ENCODE data around the gene LRRC32. TPM values are rescaled to one million over a fixed set of nuclear protein-coding genes. Genes with fewer than 3 reads are reported as not detected.

LRRC32 gene
- total and polyA plus RNA-seq, 10 of the 15 experiments (the other 5 are each of a cell fraction or from before 2014, with no cell fraction given) = 0.56 to 20.8 (median 7.4) TPM

DNA sequence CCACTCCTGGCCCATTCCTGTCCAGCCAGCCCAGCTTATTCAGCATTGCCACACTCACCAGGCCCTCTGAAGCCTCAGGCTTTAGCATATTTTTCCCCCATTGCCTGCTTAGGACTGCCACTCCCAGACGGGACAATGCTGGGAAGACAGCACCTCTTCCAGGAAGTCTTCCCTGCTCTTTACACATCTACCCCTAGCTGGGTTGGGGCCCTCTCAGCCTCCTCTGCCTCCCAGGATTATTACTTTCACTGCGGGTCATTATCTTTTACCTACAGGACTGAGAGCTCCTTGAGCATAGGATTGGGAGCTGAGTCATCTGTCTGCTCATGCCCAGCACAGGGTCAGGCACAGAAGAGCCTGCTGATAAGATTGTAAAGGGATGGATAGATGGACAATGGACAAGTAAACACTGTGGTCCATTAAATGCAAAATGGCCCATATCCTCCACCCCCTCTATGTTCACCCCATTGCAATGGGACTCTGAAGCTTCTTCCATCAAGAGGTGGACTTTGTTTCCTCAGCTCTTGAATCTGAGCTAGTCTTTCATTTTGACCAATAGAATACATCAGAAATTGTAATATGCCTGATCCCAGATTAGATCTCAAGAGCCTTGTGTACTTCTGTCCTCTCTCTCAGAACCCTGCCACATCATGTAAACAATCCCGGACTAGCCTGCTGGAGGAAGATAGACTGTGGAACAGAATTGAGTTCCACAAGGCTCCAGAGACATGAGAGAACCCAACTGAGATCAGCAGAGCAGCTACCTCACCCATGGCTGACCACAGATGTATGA is 32.0 kb upstream of the LRRC32 start:
- POLR2A ChIA-PET = interaction anchor here (0.8 kb wide), 1 partner anchor 150 kb away, joined by 3 read pairs; no protein-coding TSS in a partner anchor
- no peak overlapping the region for H2AFZ ChIP-seq (ENCODE audit: control insufficient read depth, low read depth, low read length)
- no peaks in the 10 kb centered on the region for H3K27me3 ChIP-seq (replicated peaks in 1 of 2; ENCODE audit: control insufficient read depth in 2 of 2, insufficient read depth in 2 of 2, low read length in 1 of 2)
- no peaks in the 10 kb centered on the region for H3K79me2 ChIP-seq (ENCODE audit: control insufficient read depth, insufficient read depth, low read length)
- TF ChIP-seq, protein P1, sequence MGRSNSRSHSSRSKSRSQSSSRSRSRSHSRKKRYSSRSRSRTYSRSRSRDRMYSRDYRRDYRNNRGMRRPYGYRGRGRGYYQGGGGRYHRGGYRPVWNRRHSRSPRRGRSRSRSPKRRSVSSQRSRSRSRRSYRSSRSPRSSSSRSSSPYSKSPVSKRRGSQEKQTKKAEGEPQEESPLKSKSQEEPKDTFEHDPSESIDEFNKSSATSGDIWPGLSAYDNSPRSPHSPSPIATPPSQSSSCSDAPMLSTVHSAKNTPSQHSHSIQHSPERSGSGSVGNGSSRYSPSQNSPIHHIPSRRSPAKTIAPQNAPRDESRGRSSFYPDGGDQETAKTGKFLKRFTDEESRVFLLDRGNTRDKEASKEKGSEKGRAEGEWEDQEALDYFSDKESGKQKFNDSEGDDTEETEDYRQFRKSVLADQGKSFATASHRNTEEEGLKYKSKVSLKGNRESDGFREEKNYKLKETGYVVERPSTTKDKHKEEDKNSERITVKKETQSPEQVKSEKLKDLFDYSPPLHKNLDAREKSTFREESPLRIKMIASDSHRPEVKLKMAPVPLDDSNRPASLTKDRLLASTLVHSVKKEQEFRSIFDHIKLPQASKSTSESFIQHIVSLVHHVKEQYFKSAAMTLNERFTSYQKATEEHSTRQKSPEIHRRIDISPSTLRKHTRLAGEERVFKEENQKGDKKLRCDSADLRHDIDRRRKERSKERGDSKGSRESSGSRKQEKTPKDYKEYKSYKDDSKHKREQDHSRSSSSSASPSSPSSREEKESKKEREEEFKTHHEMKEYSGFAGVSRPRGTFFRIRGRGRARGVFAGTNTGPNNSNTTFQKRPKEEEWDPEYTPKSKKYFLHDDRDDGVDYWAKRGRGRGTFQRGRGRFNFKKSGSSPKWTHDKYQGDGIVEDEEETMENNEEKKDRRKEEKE (IDR thresholded peaks at IDR 0.05) = no peak
- TF ChIP-seq, protein P2, sequence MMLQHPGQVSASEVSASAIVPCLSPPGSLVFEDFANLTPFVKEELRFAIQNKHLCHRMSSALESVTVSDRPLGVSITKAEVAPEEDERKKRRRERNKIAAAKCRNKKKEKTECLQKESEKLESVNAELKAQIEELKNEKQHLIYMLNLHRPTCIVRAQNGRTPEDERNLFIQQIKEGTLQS (IDR thresholded peaks at IDR 0.05; ENCODE audit: borderline replicate concordance, extremely low read depth, low read depth, low read length) = no peak
- TF ChIP-seq, protein P3, sequence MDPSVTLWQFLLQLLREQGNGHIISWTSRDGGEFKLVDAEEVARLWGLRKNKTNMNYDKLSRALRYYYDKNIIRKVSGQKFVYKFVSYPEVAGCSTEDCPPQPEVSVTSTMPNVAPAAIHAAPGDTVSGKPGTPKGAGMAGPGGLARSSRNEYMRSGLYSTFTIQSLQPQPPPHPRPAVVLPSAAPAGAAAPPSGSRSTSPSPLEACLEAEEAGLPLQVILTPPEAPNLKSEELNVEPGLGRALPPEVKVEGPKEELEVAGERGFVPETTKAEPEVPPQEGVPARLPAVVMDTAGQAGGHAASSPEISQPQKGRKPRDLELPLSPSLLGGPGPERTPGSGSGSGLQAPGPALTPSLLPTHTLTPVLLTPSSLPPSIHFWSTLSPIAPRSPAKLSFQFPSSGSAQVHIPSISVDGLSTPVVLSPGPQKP (IDR thresholded peaks at IDR 0.05; ENCODE audit: low read depth, low read length) = no peak
- no peak for TF ChIP-seq EP300 (IDR thresholded peaks at IDR 0.05; ENCODE audit: borderline replicate concordance in 1 of 2, control insufficient read depth in 1 of 2, low read depth in 2 of 2, low read length in 2 of 2)
- FAIRE-seq (no peak), DNase-seq (ENCODE audit: low read depth, low spot score) (no peak), ATAC-seq (no peak)
- H4K20me1 ChIP-seq (ENCODE audit: control insufficient read depth, insufficient read depth) = no peaks in the 10 kb centered on the region
- WGBS (ENCODE audit: insufficient coverage, insufficient replicate concordance, low lambda C conversion rate, missing lambda C conversion rate) = 26% methylated on average over 3 of the region's 3 CpGs
- CTCF ChIA-PET = interaction anchor here (1.1 to 1.4 kb wide), 2 partner anchors 19 to 96 kb away, joined by 3 read pairs; no protein-coding TSS in a partner anchor
- H3K4me1 ChIP-seq (ENCODE audit: control insufficient read depth, insufficient read depth, low read length) = no peaks in the 10 kb centered on the region
- no peak overlapping the region for H3K4me3 ChIP-seq
- H3K4me2 ChIP-seq (ENCODE audit: control insufficient read depth, insufficient read depth) = no peak overlapping the region
- in situ Hi-C loops (cut with MboI) (no loop called here), intact Hi-C loops (cut with micrococcal nuclease; ENCODE audit: unreplicated experiment) (no loop called here)
- no peaks in the 10 kb centered on the region for H3K36me3 ChIP-seq (ENCODE audit: control insufficient read depth in 2 of 2, insufficient read depth in 2 of 2, low read length in 1 of 2)
- no peak overlapping the region for H3K9ac ChIP-seq (ENCODE audit: control insufficient read depth, insufficient read depth, low read length)
- no TSS peak for BruUV-seq (replicated peaks)
- SMC1A ChIA-PET (ENCODE audit: uncharacterized antibody, unreplicated experiment) = interaction anchor here (0.9 to 1.4 kb wide), 2 partner anchors 21 to 25 kb away, joined by 3 to 4 read pairs; no protein-coding TSS in a partner anchor
- RAD21 ChIA-PET (ENCODE audit: unreplicated experiment) = no interaction called here
- no peak overlapping the region for H3K27ac ChIP-seq (ENCODE audit: control insufficient read depth, insufficient read depth)
- no peaks in the 10 kb centered on the region for H3K9me3 ChIP-seq (replicated peaks; ENCODE audit: control insufficient read depth, insufficient read depth, low read length)
